K562 (cell line): ENCODE measurements around the gene OXSR1. TPM values are rescaled to one million over a fixed set of nuclear protein-coding genes. Genes with fewer than 3 reads are reported as not detected.
"Not testable (repeated sequence)": the region's sequence is repeated elsewhere in the genome, so short reads cannot be mapped to it uniquely, and the experiment has no call there.

Source experiments
- ATAC-seq: fragments of 200-7000 bp; cut with Tn5 transposase; 3 replicates; pipeline ENCODE4 v1.9.1; 2020; ENCODE audit warnings: moderate library complexity
- BruUV-seq: library from RNA; stranded (reverse); fragments of 400-500 nt; replicated peaks from 2 replicates; lab custom pipeline; 2021; lab: Mats Ljungman, UMichigan
- CTCF ChIA-PET: fragments of 300-600 bp; formaldehyde crosslinking; extraction: SDS; loops from one replicate; lab custom pipeline; 2021; ENCODE audit warnings: low intra/inter-chr PET ratio; lab: Yijun Ruan, JAX
- POLR2A ChIA-PET: fragments of 300-600, 350-650 bp; sonication (Branson Sonifier 250); formaldehyde crosslinking; extraction: SDS; loops from one replicate; lab custom pipeline; 2021; ENCODE audit warnings: antibody characterized with exemption, inconsistent platforms; lab: Yijun Ruan, JAX
- DNase-seq, 4 experiments: peaks; one replicate each; pipeline versions ENCODE4 v3.0.0 to v3.0.0-alpha.2; 2011 to 2018; ENCODE audit warnings: low spot score in 3 of 4, mixed read lengths in 3 of 4; ENCODE audit errors: extremely low read depth in 1 of 4
- FAIRE-seq: peaks from 2 replicates; lab custom pipeline; 2011; peaks lifted over from hg19 to GRCh38; lab: Jason Lieb, UNC
- H2AFZ ChIP-seq: 2 replicates; pipeline ENCODE4 v1.6.0; 2011; ENCODE audit warnings: low read depth, low read length, control low read depth, inconsistent platforms
- H3K27ac ChIP-seq: fragments of 200-600 bp; 3 replicates; pipeline ENCODE4 v1.8.0; 2011; ENCODE audit warnings: low read depth, mild to moderate bottlenecking, control low read depth, inconsistent platforms, low read length, moderate library complexity, mixed read lengths; ENCODE audit errors: extremely low read depth
- H3K27me3 ChIP-seq, 2 experiments: fragments of 300-600 bp in 1 of 2; 2 replicates in 1 of 2; 3 replicates in 1 of 2; pipeline versions ENCODE4 v1.6.0 to v1.8.0; 2011; ENCODE audit warnings: inconsistent platforms in 2 of 2, low read length in 2 of 2, mild to moderate bottlenecking in 1 of 2, mixed read lengths in 1 of 2, moderate library complexity in 1 of 2; ENCODE audit not compliant: control insufficient read depth in 2 of 2, insufficient read depth in 2 of 2
- H3K36me3 ChIP-seq: fragments of 300-600 bp; 3 replicates; pipeline ENCODE4 v1.8.0; 2011; ENCODE audit warnings: mild to moderate bottlenecking, low read length, inconsistent platforms; ENCODE audit not compliant: control insufficient read depth, insufficient read depth
- H3K4me1 ChIP-seq, 2 experiments: fragments of 200-600 bp in 1 of 2; replicated peaks in 1 of 2; 2 replicates in 1 of 2; 3 replicates in 1 of 2; pipeline versions ENCODE4 v1.5.1 to v1.8.0; 2011; ENCODE audit warnings: inconsistent platforms in 2 of 2, low read length in 2 of 2, mild to moderate bottlenecking in 1 of 2, mixed read lengths in 1 of 2, moderate library complexity in 1 of 2; ENCODE audit not compliant: control insufficient read depth in 2 of 2, insufficient read depth in 2 of 2
- H3K4me2 ChIP-seq: 2 replicates; pipeline ENCODE4 v1.6.1; 2011; ENCODE audit warnings: low read length, control low read depth, inconsistent platforms, mixed read lengths; ENCODE audit not compliant: insufficient read depth
- H3K4me3 ChIP-seq: fragments of 200-600 bp; sonication (generic), shearing (Covaris generic); 2 replicates; pipeline ENCODE4 v1.5.1; 2016; ENCODE audit warnings: control low read depth, inconsistent platforms
- H3K79me2 ChIP-seq: fragments of 200-600 bp; 3 replicates; pipeline ENCODE4 v1.8.0; 2011; ENCODE audit warnings: low read length, inconsistent platforms; ENCODE audit not compliant: control insufficient read depth, insufficient read depth
- H3K9ac ChIP-seq, 2 experiments: 2 replicates each; pipeline versions ENCODE4 v1.6.0 to v1.6.1; 2011; ENCODE audit warnings: low read depth in 2 of 2, low read length in 2 of 2, control low read depth in 1 of 2, inconsistent platforms in 1 of 2, mild to moderate bottlenecking in 1 of 2, mixed read lengths in 1 of 2; ENCODE audit not compliant: insufficient read depth in 1 of 2
- H3K9me1 ChIP-seq: one replicate; pipeline ENCODE4 v1.6.0; 2011; ENCODE audit warnings: inconsistent platforms, mild to moderate bottlenecking, low read length, moderate library complexity; ENCODE audit not compliant: control insufficient read depth, insufficient read depth
- H3K9me3 ChIP-seq: replicated peaks from 2 replicates; pipeline ENCODE4 v1.5.1; 2011; ENCODE audit warnings: low read depth, low read length, inconsistent platforms; ENCODE audit not compliant: control insufficient read depth, insufficient read depth
- H4K20me1 ChIP-seq: replicated peaks from 2 replicates; pipeline ENCODE4 v1.6.1; 2011; ENCODE audit warnings: low read length, inconsistent platforms, mixed read lengths; ENCODE audit not compliant: control insufficient read depth, insufficient read depth
- ATF1 ChIP-seq, 2 experiments: fragments of 450-650 bp in 1 of 2; IDR thresholded peaks; 2 replicates each; pipeline ENCODE4 v1.6.1; 2016; ENCODE audit warnings: missing compliant biosample characterization in 1 of 2, missing genetic modification characterization in 1 of 2
- BMI1 ChIP-seq: fragments of 150-350 bp; IDR thresholded peaks from 2 replicates; pipeline ENCODE4 v1.6.1; 2014; ENCODE audit warnings: low read length
- BRCA1 ChIP-seq, 2 experiments: fragments of 450-650 bp in 1 of 2; sonication (generic) in 1 of 2; formaldehyde crosslinking in 1 of 2; IDR thresholded peaks; 2 replicates each; pipeline versions ENCODE4 v1.5.0 to v1.6.1; 2017 to 2020; ENCODE audit warnings: mild to moderate bottlenecking in 1 of 2, missing genetic modification reagents in 1 of 2
- C11orf30 ChIP-seq: fragments of 450-650 bp; IDR thresholded peaks from 2 replicates; pipeline ENCODE4 v1.6.1; 2016; ENCODE audit warnings: low read depth, mild to moderate bottlenecking
- HDAC8 ChIP-seq: fragments of 450-650 bp; IDR thresholded peaks from 2 replicates; pipeline ENCODE4 v1.6.1; 2016; ENCODE audit warnings: mild to moderate bottlenecking, missing genetic modification characterization, moderate library complexity, missing compliant biosample characterization
- MAFG ChIP-seq: fragments of 450-650 bp; conservative IDR thresholded peaks from 2 replicates; pipeline ENCODE4 v1.6.1; 2016; ENCODE audit warnings: missing genetic modification characterization, missing compliant biosample characterization
- MAZ ChIP-seq, 2 experiments: fragments of 450-650 bp in 1 of 2; sonication (generic) in 1 of 2; formaldehyde crosslinking; IDR thresholded peaks in 1 of 2; conservative IDR thresholded peaks in 1 of 2; 2 replicates each; pipeline versions ENCODE4 v1.4.0 to v1.5.0; 2020; ENCODE audit warnings: mild to moderate bottlenecking in 1 of 2, missing genetic modification reagents in 1 of 2
- NR2C1 ChIP-seq, 2 experiments: fragments of 450-650 bp; IDR thresholded peaks; 2 replicates each; pipeline ENCODE4 v1.6.1; 2017; ENCODE audit warnings: mild to moderate bottlenecking in 2 of 2, antibody characterized with exemption in 1 of 2, inconsistent platforms in 1 of 2, missing compliant biosample characterization in 1 of 2, missing genetic modification characterization in 1 of 2
- POLR2H ChIP-seq: IDR thresholded peaks from 2 replicates; pipeline ENCODE4 v1.6.1; 2016; ENCODE audit warnings: missing genetic modification characterization, low read depth, mild to moderate bottlenecking, control low read depth, missing compliant biosample characterization, moderate library complexity
- YY1 ChIP-seq, 3 experiments: IDR thresholded peaks; 2 replicates each; pipeline ENCODE4 v1.6.1; 2011; ENCODE audit warnings: low read length in 2 of 3, mild to moderate bottlenecking in 2 of 3, moderate library complexity in 2 of 3, borderline replicate concordance in 1 of 3, control low read depth in 1 of 3, low read depth in 1 of 3; ENCODE audit not compliant: insufficient read depth in 3 of 3, insufficient replicate concordance in 2 of 3, control insufficient read depth in 1 of 3, insufficient read length in 1 of 3; ENCODE audit errors: extremely low read depth in 1 of 3
- ZNF140 ChIP-seq: fragments of 250-450 bp; sonication (Bioruptor Pico); IDR thresholded peaks from 2 replicates; pipeline ENCODE4 v1.8.0; 2021; ENCODE audit warnings: moderate library complexity, mild to moderate bottlenecking, inconsistent platforms
- ZNF316 ChIP-seq: fragments of 450-650 bp; IDR thresholded peaks from 2 replicates; pipeline ENCODE4 v1.6.1; 2016
- ZNF764 ChIP-seq: fragments of 250-450 bp; sonication (Bioruptor Pico); IDR thresholded peaks from 2 replicates; pipeline ENCODE4 v1.4.0; 2020; ENCODE audit warnings: low read depth, mild to moderate bottlenecking, moderate library complexity
- ZNF830 ChIP-seq: fragments of 250-450 bp; sonication (Bioruptor Pico); IDR thresholded peaks from 2 replicates; pipeline ENCODE4 v1.5.0; 2021; ENCODE audit warnings: mild to moderate bottlenecking
- WGBS: fragments of 100-300 bp; shearing (Covaris generic); methylation state at CpG from one replicate; pipeline ENCODE4 v1.1.6; 2016; ENCODE audit warnings: low coverage, mixed read lengths; ENCODE audit not compliant: insufficient coverage; ENCODE audit errors: missing lambda C conversion rate; 5-methylcytosine and 5-hydroxymethylcytosine counted together
- in situ Hi-C: fragments of 300-500 bp; cut with MboI; formaldehyde crosslinking; loops from 4 replicates; pipeline ENCODE4 v1.15.0; 2018; ENCODE audit warnings: inconsistent platforms, mixed read lengths
- intact Hi-C: fragments of 100-400 bp; cut with micrococcal nuclease; formaldehyde crosslinking; loops from 2 replicates; pipeline ENCODE4 v1.14.2; 2022
- polyA plus RNA-seq, 8 experiments: library from polyadenylated mRNA; depleted of rRNA in 4 of 8; stranded (reverse) in 5 of 8; unstranded in 3 of 8; fragments of >200 nt; fragmentation: Nextera tagmentation in 2 of 8; fragmentation: Illumina TruSeq in 1 of 8; extraction: Ambion mirVana in 2 of 8; extraction: Trizol in 1 of 8; gene quantifications; 2 replicates each; pipeline versions ENCODE4 v1.2.1 to v1.2.3, GENCODE V29; 2011 to 2014; ENCODE audit warnings: inconsistent platforms in 1 of 8, missing spikeins in 1 of 8
- total RNA-seq, 7 experiments: library from RNA; depleted of rRNA in 6 of 7; stranded (reverse); fragments of >200 nt in 6 of 7; fragmentation: Illumina TruSeq in 2 of 7; extraction: Trizol in 2 of 7; gene quantifications; 2 replicates each; pipeline versions ENCODE4 v1.2.1 to v1.2.3, GENCODE V29; 2011 to 2021; ENCODE audit warnings: low replicate concordance in 1 of 7

The OXSR1 gene
- total and polyA plus RNA-seq, 9 of the 15 experiments (the other 6 are each of a cell fraction or from before 2014, with no cell fraction given), result 15.7 to 87.6 (median 48.7) TPM

GRCh38 chr3:38284756-38285150, 119.4 kb downstream of the OXSR1 start:
- CTCF ChIA-PET, result no interaction called here

GRCh38 chr3:38289286-38290217, 124.2 kb downstream of the OXSR1 start:
- H4K20me1 ChIP-seq; H3K79me2 ChIP-seq; FAIRE-seq; H3K9me1 ChIP-seq; H3K27me3 ChIP-seq; CTCF ChIA-PET; H3K36me3 ChIP-seq; H3K9ac ChIP-seq; H3K9me3 ChIP-seq; in situ Hi-C loops; BruUV-seq; H3K27ac ChIP-seq; H3K4me3 ChIP-seq; H3K4me1 ChIP-seq; TF ChIP-seq NR2C1 (IDR thresholded peaks at IDR 0.05); ATF1 (CRISPR knock-in tag; IDR thresholded peaks at IDR 0.05): not testable (repeated sequence)
- intact Hi-C loops, result loop anchor here (5.0 kb wide), 1 partner anchor 193 kb away; no protein-coding TSS in a partner anchor
- 17% methylated on average over 16 of the region's 16 CpGs for WGBS
- H2AFZ ChIP-seq, result peak overlapping the region; percentile 86
- POLR2A ChIA-PET, result interaction anchor here (0.6 to 1.2 kb wide), 5 partner anchors 11 to 353 kb away, joined by 3 to 6 read pairs (median 3); no protein-coding TSS in a partner anchor
- H3K4me2 ChIP-seq, result peak overlapping the region; percentile 45
- peak; percentile 89 for ATAC-seq
- DNase-seq, result peak in 1 of 4 experiments; percentile 46
- TF ChIP-seq NR2C1 (tag; IDR thresholded peaks at IDR 0.05) (0 out of 2 replicates have a peak, but pooled peaks have one; percentile 7), MAFG (tag) (peak; percentile 57), ZNF316 (peak; percentile 75), C11orf30 (peak; percentile 75), YY1 (IDR thresholded peaks at IDR 0.05; ENCODE audit: borderline replicate concordance in 1 of 3, control insufficient read depth in 1 of 3, extremely low read depth in 1 of 3, insufficient read depth in 3 of 3, insufficient read length in 1 of 3, insufficient replicate concordance in 2 of 3, low read depth in 1 of 3, low read length in 2 of 3) (peak in 1 of 3 experiments; percentile 38), HDAC8 (tag) (peak; percentile 66; the same call in 1 of the 2 replicates), ATF1 (tag; IDR thresholded peaks at IDR 0.05) (0 out of 2 replicates have a peak, but pooled peaks have one; percentile 13)

More at GRCh38 chr3:38284756-38285150, 119.4 kb downstream of the OXSR1 start:
- BruUV-seq, result no TSS peak
- no peak overlapping the region for H2AFZ ChIP-seq
- H3K4me2 ChIP-seq, result no peak overlapping the region
- POLR2A ChIA-PET, result interaction anchor here (1.0 to 1.4 kb wide), 2 partner anchors 10 to 12 kb away, joined by 3 read pairs; no protein-coding TSS in a partner anchor
- intact Hi-C loops, result no loop called here
- no peaks in the 10 kb centered on the region for H3K79me2 ChIP-seq
- H3K9ac ChIP-seq, result no peak overlapping the region
- peaks cover 0 to 4% of the 10 kb centered on the region in 2 experiments; a peak in 2 of 5 replicates for H3K4me1 ChIP-seq
- no peak overlapping the region for H3K4me3 ChIP-seq
- peaks cover 4 to 5% of the 10 kb centered on the region in 2 experiments; a peak in 2 of 5 replicates for H3K27me3 ChIP-seq
- H3K9me3 ChIP-seq, result no peaks in the 10 kb centered on the region
- no peaks in the 10 kb centered on the region for H3K36me3 ChIP-seq
- ATAC-seq (no peak), FAIRE-seq (no peak), DNase-seq (no peak)
- in situ Hi-C loops, result no loop called here
- no peak overlapping the region for H3K27ac ChIP-seq
- WGBS, result 17% methylated on average over 6 of the region's 6 CpGs
- no peaks in the 10 kb centered on the region for H4K20me1 ChIP-seq
- TF ChIP-seq BMI1 (no peak), BRCA1 (IDR thresholded peaks at IDR 0.05) (no peak), BRCA1 (CRISPR knock-in tag; IDR thresholded peaks at IDR 0.05) (no peak), MAZ (CRISPR knock-in tag; conservative IDR thresholded peaks at IDR 0.05 in 1 of 2, IDR thresholded peaks at IDR 0.05 in 1 of 2) (no peak), ZNF764 (no peak), ZNF140 (no peak), POLR2H (no peak), ZNF830 (CRISPR knock-in tag) (no peak)
- H3K9me1 ChIP-seq, result no peaks in the 10 kb centered on the region
